ENCODE data around the gene MRFAP1. TPM values are rescaled to one million over a fixed set of nuclear protein-coding genes. Genes with fewer than 3 reads are reported as not detected.

Gene MRFAP1
- total and polyA plus RNA-seq, 7 donors = 216 to 539 (median 300) TPM

DNA sequence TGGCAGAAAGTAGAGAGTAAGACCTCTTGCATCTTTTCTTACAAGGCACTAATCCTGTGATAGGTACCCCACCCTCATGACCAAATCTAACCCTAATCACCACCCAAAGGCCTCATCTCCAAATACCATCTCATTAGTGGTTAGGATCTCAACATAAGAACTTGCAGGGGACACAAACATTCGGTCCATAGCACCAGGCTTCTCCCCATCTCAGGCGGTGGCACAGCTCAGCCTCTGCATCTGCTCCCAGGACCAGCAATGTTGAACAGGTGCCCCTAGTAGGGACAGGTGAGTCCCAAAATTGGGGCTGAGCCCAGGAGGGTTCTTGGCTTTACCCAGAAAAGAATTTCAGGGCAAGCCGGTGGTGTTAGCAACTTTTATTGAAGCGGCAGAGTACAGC lies 8.4 kb upstream of the MRFAP1 start:
- H3K36me3 ChIP-seq (ENCODE audit: insufficient read depth in 1 of 2, low read depth in 1 of 2) = no peaks in the 10 kb centered on the region
- H3K4me1 ChIP-seq = peaks cover 4% of the 10 kb centered on the region
- no peaks in the 10 kb centered on the region for H3K27me3 ChIP-seq (ENCODE audit: insufficient read depth in 3 of 3, low read length in 2 of 3)
- WGBS, 3 donors = 89 to 93% (median 91%) methylated on average over 4 of the region's 4 CpGs
- no peak overlapping the region for H3K27ac ChIP-seq
- TF ChIP-seq, protein P1, sequence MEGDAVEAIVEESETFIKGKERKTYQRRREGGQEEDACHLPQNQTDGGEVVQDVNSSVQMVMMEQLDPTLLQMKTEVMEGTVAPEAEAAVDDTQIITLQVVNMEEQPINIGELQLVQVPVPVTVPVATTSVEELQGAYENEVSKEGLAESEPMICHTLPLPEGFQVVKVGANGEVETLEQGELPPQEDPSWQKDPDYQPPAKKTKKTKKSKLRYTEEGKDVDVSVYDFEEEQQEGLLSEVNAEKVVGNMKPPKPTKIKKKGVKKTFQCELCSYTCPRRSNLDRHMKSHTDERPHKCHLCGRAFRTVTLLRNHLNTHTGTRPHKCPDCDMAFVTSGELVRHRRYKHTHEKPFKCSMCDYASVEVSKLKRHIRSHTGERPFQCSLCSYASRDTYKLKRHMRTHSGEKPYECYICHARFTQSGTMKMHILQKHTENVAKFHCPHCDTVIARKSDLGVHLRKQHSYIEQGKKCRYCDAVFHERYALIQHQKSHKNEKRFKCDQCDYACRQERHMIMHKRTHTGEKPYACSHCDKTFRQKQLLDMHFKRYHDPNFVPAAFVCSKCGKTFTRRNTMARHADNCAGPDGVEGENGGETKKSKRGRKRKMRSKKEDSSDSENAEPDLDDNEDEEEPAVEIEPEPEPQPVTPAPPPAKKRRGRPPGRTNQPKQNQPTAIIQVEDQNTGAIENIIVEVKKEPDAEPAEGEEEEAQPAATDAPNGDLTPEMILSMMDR (IDR thresholded peaks at IDR 0.05) = no peak
- no peak overlapping the region for H3K4me3 ChIP-seq
- intact Hi-C loops (cut with DNase I) = no loop called here
- no peak for ATAC-seq
- no peaks in the 10 kb centered on the region for H3K9me3 ChIP-seq
- no peak for DNase-seq

DNA sequence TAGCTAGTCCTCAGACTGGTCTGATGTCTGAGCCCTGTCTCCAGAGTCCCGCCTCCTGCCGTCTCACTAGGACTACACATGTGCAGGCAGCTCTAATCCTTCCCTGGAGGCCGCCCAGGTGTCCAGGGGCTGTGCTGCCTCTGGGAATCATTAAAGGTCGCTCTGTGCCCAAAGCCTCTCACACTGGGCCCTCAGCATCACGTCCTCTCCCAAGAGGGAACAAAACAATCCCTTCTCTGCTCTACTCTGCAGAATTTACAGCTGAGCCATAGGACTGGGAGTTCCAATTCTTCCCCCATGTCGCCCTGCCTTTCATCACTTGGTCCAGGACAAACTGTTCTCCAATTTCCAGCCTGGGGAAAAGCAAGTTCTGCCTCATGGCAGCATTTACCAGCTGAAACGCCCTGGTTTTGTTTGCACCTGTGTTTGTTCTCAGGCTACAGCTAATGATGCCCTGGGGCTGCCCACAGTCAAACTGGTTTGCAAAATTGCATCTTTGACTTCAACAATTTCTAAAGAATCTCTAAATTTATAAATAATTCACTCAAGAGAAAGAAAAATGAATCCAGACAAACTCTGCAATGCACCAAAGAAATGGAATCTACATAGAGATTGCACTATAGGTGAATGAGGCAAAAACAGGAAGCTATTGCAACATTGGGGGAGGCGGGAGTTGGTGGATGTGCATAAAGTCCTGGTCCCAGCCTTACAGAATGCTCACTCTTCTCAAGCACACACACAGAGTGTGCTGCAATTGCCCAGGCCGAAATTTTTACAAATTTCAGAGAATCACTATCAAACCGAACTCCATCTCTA lies 7.2 kb upstream of the MRFAP1 start:
- intact Hi-C loops (cut with DNase I) = no loop called here
- DNase-seq (peak; percentile 32 to 73), ATAC-seq (peak; percentile 42 to 92 (median 80))
- Histone ChIP-seq H3K27ac (no peak overlapping the region), H3K9me3 (no peaks in the 10 kb centered on the region), H3K36me3 (ENCODE audit: insufficient read depth in 1 of 2, low read depth in 1 of 2) (no peaks in the 10 kb centered on the region), H3K4me1 (peaks cover 4% of the 10 kb centered on the region), H3K27me3 (ENCODE audit: insufficient read depth in 3 of 3, low read length in 2 of 3) (no peaks in the 10 kb centered on the region), H3K4me3 (no peak overlapping the region)
- WGBS, 3 donors = 50 to 64% (median 55%) methylated on average over 10 of the region's 10 CpGs
- TF ChIP-seq, protein P1 (IDR thresholded peaks at IDR 0.05) = no peak

DNA sequence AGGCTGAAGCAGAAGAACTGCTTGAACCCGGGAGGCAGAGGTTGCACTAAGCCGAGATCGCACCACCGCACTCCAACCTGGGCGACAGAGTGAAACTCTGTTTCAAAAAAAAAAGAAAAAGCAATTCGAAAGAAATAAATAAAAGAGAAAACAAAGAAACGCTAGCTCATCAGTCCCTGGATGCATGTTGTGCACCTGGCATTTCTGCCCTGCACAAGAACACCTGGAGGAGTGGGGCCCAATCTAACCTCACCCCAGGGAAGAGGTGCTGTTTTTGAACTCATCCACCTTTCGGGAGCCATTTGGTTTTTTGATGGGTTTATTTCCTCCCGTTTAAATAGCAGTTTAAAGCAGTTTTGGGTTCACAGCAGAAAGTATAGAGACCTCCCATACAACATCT lies 5.7 kb upstream of the MRFAP1 start:
- Histone ChIP-seq H3K36me3 (ENCODE audit: insufficient read depth in 1 of 2, low read depth in 1 of 2) (no peaks in the 10 kb centered on the region), H3K9me3 (no peaks in the 10 kb centered on the region), H3K4me1 (peaks cover 4% of the 10 kb centered on the region), H3K4me3 (no peak overlapping the region), H3K27me3 (ENCODE audit: insufficient read depth in 3 of 3, low read length in 2 of 3) (no peaks in the 10 kb centered on the region), H3K27ac (no peak overlapping the region)
- ATAC-seq = no peak
- TF ChIP-seq, protein P1 (IDR thresholded peaks at IDR 0.05) = no peak
- WGBS, 3 donors = 92 to 96% (median 92%) methylated on average over 9 of the region's 9 CpGs
- no peak for DNase-seq
- intact Hi-C loops (cut with DNase I) = no loop called here

DNA sequence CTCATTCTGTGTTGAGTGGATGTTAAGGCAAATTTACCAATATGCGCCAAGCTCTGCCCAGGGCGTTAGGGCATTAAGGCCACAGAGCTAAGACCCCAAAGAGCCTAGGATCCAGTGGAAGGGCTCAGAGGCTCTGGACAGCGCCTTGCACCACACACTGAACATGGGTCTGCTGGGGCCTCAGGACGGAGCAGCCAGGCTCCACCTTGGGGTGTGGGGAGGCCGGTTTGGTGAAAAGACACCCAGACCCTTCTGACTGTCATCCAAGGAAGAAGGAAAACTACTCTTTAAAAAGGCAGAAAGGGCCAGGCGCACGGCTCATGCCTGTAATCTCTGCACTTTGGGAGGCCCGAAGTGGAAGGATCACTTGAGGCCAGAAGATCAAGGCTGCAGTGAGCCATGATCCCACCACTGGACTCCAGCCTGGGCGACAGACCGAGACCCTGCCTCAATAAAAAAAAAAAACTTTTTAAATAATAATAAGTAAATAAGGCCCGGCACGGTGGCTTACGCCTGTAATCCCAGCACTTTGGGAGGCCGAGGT lies 1.3 kb upstream of the MRFAP1 start:
- 90 to 94% (median 93%) methylated on average over 14 of the region's 14 CpGs for WGBS, 3 donors
- Histone ChIP-seq H3K9me3 (no peaks in the 10 kb centered on the region), H3K27me3 (ENCODE audit: insufficient read depth in 3 of 3, low read length in 2 of 3) (no peaks in the 10 kb centered on the region), H3K36me3 (ENCODE audit: insufficient read depth in 1 of 2, low read depth in 1 of 2) (peaks cover 0 to 21% of the 10 kb centered on the region in 2 donors), H3K4me1 (peaks cover 23% of the 10 kb centered on the region), H3K27ac (no peak overlapping the region), H3K4me3 (peak overlapping the region; percentile 97)
- ATAC-seq (no peak), DNase-seq (no peak)
- TF ChIP-seq, protein P1 (IDR thresholded peaks at IDR 0.05) = no peak
- intact Hi-C loops (cut with DNase I) = no loop called here

All from psoas muscle (tissue), 8 donors.